Mesenchymal stem cell (in vitro differentiated cells and primary cell): Measurements from ENCODE around the gene PRPS1L1.

Experiments used
- DNase-seq: peaks from one replicate; pipeline ENCODE4 v3.0.0-alpha.2; 2013
- H2AFZ ChIP-seq: one replicate; pipeline ENCODE4 v1.6.1; 2013; ENCODE audit warnings: low read depth, mild to moderate bottlenecking, control low read depth, inconsistent platforms, low read length, moderate library complexity
- H2AK5ac ChIP-seq: 2 replicates; pipeline ENCODE4 v1.6.1; 2013; ENCODE audit warnings: low read length, moderate library complexity, mild to moderate bottlenecking, inconsistent platforms; ENCODE audit not compliant: severe bottlenecking
- H2BK120ac ChIP-seq: one replicate; pipeline ENCODE4 v1.6.1; 2013; ENCODE audit warnings: low read depth, mild to moderate bottlenecking, inconsistent platforms, low read length, moderate library complexity
- H2BK12ac ChIP-seq, 2 experiments: one replicate each; pipeline ENCODE4 v1.6.1; 2013; ENCODE audit warnings: inconsistent platforms in 2 of 2, low read length in 2 of 2, mild to moderate bottlenecking in 2 of 2, moderate library complexity in 2 of 2, control low read depth in 1 of 2
- H2BK15ac ChIP-seq: one replicate; pipeline ENCODE4 v1.6.1; 2013; ENCODE audit warnings: mild to moderate bottlenecking, low read depth, inconsistent platforms; ENCODE audit not compliant: poor library complexity, severe bottlenecking
- H2BK5ac ChIP-seq: 2 replicates; pipeline ENCODE4 v1.6.1; 2013; ENCODE audit warnings: low read depth, mild to moderate bottlenecking, low read length, control low read depth, inconsistent platforms; ENCODE audit not compliant: poor library complexity, severe bottlenecking
- H3K14ac ChIP-seq, 2 experiments: one replicate each; pipeline ENCODE4 v1.6.1; 2013; ENCODE audit warnings: inconsistent platforms in 2 of 2, low read length in 2 of 2, control low read depth in 1 of 2, mild to moderate bottlenecking in 1 of 2, moderate library complexity in 1 of 2
- H3K18ac ChIP-seq, 2 experiments: one replicate each; pipeline ENCODE4 v1.6.1; 2013; ENCODE audit warnings: inconsistent platforms in 2 of 2, low read length in 2 of 2, control low read depth in 1 of 2, low read depth in 1 of 2, mild to moderate bottlenecking in 1 of 2
- H3K23ac ChIP-seq, 2 experiments: one replicate each; pipeline ENCODE4 v1.6.1; 2013; ENCODE audit warnings: inconsistent platforms in 2 of 2, low read length in 2 of 2, mild to moderate bottlenecking in 2 of 2, moderate library complexity in 2 of 2, control low read depth in 1 of 2
- H3K27ac ChIP-seq: 2 replicates; pipeline ENCODE4 v1.5.1; 2013; ENCODE audit warnings: mild to moderate bottlenecking, moderate library complexity, low read length, control low read depth, inconsistent platforms; ENCODE audit not compliant: poor library complexity, severe bottlenecking
- H3K27me3 ChIP-seq, 2 experiments: 2 replicates each; pipeline versions ENCODE4 v1.6.1 to v1.7.0; 2013; ENCODE audit warnings: low read length in 2 of 2, mild to moderate bottlenecking in 2 of 2, moderate library complexity in 2 of 2, control low read depth in 1 of 2, inconsistent platforms in 1 of 2; ENCODE audit not compliant: control insufficient read depth in 1 of 2, insufficient read depth in 1 of 2
- H3K36me3 ChIP-seq, 2 experiments: 2 replicates each; pipeline versions ENCODE4 v1.6.1 to v1.7.0; 2013; ENCODE audit warnings: low read length in 2 of 2, control low read depth in 1 of 2, inconsistent platforms in 1 of 2, low read depth in 1 of 2, mild to moderate bottlenecking in 1 of 2; ENCODE audit not compliant: insufficient read depth in 2 of 2, control insufficient read depth in 1 of 2
- H3K4ac ChIP-seq, 2 experiments: one replicate each; pipeline ENCODE4 v1.6.1; 2013; ENCODE audit warnings: inconsistent platforms in 2 of 2, low read length in 2 of 2, mild to moderate bottlenecking in 2 of 2, moderate library complexity in 2 of 2, control low read depth in 1 of 2, low read depth in 1 of 2
- H3K4me1 ChIP-seq: 2 replicates; pipeline ENCODE4 v1.6.1; 2013; ENCODE audit warnings: low read depth, low read length, control low read depth; ENCODE audit not compliant: control insufficient read depth, insufficient read depth
- H3K4me2 ChIP-seq: 2 replicates; pipeline ENCODE4 v1.6.1; 2013; ENCODE audit warnings: low read length, mild to moderate bottlenecking, inconsistent platforms; ENCODE audit not compliant: poor library complexity, severe bottlenecking
- H3K4me3 ChIP-seq, 2 experiments: 2 replicates each; pipeline versions ENCODE4 v1.5.1 to v1.7.0; 2013; ENCODE audit warnings: low read length in 2 of 2, mild to moderate bottlenecking in 2 of 2, control low read depth in 1 of 2, low read depth in 1 of 2; ENCODE audit not compliant: insufficient read depth in 1 of 2
- H3K79me1 ChIP-seq: replicated peaks from 2 replicates; pipeline ENCODE4 v1.6.1; 2013; ENCODE audit warnings: mild to moderate bottlenecking, control low read depth, low read length, inconsistent platforms; ENCODE audit not compliant: poor library complexity, severe bottlenecking
- H3K9ac ChIP-seq: 2 replicates; pipeline ENCODE4 v1.7.0; 2013; ENCODE audit warnings: mild to moderate bottlenecking, low read length, moderate library complexity
- H3K9me3 ChIP-seq: 2 replicates; pipeline ENCODE4 v1.7.0; 2013; ENCODE audit warnings: mild to moderate bottlenecking, low read length; ENCODE audit not compliant: control insufficient read depth
- H4K8ac ChIP-seq: one replicate; pipeline ENCODE4 v1.6.1; 2013; ENCODE audit warnings: inconsistent platforms, mild to moderate bottlenecking, low read length, moderate library complexity
- H4K91ac ChIP-seq: one replicate; pipeline ENCODE4 v1.6.1; 2013; ENCODE audit warnings: mild to moderate bottlenecking, low read length, inconsistent platforms
- WGBS: methylation state at CpG from one replicate; pipeline ENCODE4 v1.1.7; 2013; ENCODE audit warnings: mixed read lengths; 5-methylcytosine and 5-hydroxymethylcytosine counted together

Gene PRPS1L1

GRCh38 chr7:17998692-17999091 lies 29.0 kb downstream of the PRPS1L1 start:
- no peak overlapping the region for H3K9ac ChIP-seq
- H3K23ac ChIP-seq = no peak overlapping the region
- no peak overlapping the region for H2BK5ac ChIP-seq
- H3K27ac ChIP-seq = no peak overlapping the region
- no peak overlapping the region for H3K4me3 ChIP-seq
- H3K4me2 ChIP-seq = no peak overlapping the region
- H3K79me1 ChIP-seq = no peaks in the 10 kb centered on the region
- H2BK120ac ChIP-seq = no peak overlapping the region
- H3K9me3 ChIP-seq = peaks cover 3% of the 10 kb centered on the region
- H3K4me1 ChIP-seq = no peaks in the 10 kb centered on the region
- H3K36me3 ChIP-seq = no peaks in the 10 kb centered on the region
- H2BK15ac ChIP-seq = no peak overlapping the region
- no peak overlapping the region for H3K18ac ChIP-seq
- H3K27me3 ChIP-seq = no peaks in the 10 kb centered on the region
- no peak overlapping the region for H2BK12ac ChIP-seq
- DNase-seq = no peak
- no peak overlapping the region for H3K14ac ChIP-seq
- H3K4ac ChIP-seq = no peak overlapping the region
- 96% methylated on average over 2 of the region's 2 CpGs for WGBS
- no peak overlapping the region for H2AFZ ChIP-seq
- H4K91ac ChIP-seq = no peak overlapping the region
- H2AK5ac ChIP-seq = no peak overlapping the region
- no peak overlapping the region for H4K8ac ChIP-seq

- Histone ChIP-seq H2BK15ac (no peak overlapping the region), H3K14ac (no peak overlapping the region), H3K23ac (no peak overlapping the region), H3K4me3 (no peak overlapping the region), H3K79me1 (no peaks in the 10 kb centered on the region), H3K9me3 (peaks cover 3% of the 10 kb centered on the region), H2AK5ac (no peak overlapping the region), H3K4me2 (no peak overlapping the region), H3K36me3 (no peaks in the 10 kb centered on the region), H2BK12ac (no peak overlapping the region), H3K4me1 (no peaks in the 10 kb centered on the region), H3K4ac (no peak overlapping the region), H2BK120ac (no peak overlapping the region), H3K27ac (no peak overlapping the region), H2AFZ (no peak overlapping the region), H3K9ac (no peak overlapping the region), H3K18ac (no peak overlapping the region), H4K91ac (no peak overlapping the region), H2BK5ac (no peak overlapping the region), H3K27me3 (no peaks in the 10 kb centered on the region), H4K8ac (no peak overlapping the region)
- WGBS = no CpG with 5 or more reads among the region's 1 CpG
- no peak for DNase-seq
Observed at GRCh38 chr7:17996442-17997223, 31.0 kb downstream of the PRPS1L1 start.

GRCh38 chr7:17996040-17996439 lies 31.6 kb downstream of the PRPS1L1 start:
- no peak overlapping the region for H4K91ac ChIP-seq
- H2BK120ac ChIP-seq = no peak overlapping the region
- no peak overlapping the region for H3K23ac ChIP-seq
- no peak overlapping the region for H2BK5ac ChIP-seq
- H2AFZ ChIP-seq = no peak overlapping the region
- no peak overlapping the region for H2AK5ac ChIP-seq
- no peak overlapping the region for H3K4me3 ChIP-seq
- H3K4me2 ChIP-seq = no peak overlapping the region
- no peak for DNase-seq
- H3K79me1 ChIP-seq = no peaks in the 10 kb centered on the region
- H3K27me3 ChIP-seq = no peaks in the 10 kb centered on the region
- H3K9ac ChIP-seq = no peak overlapping the region
- H3K36me3 ChIP-seq = no peaks in the 10 kb centered on the region
- no peak overlapping the region for H3K18ac ChIP-seq
- H3K14ac ChIP-seq = no peak overlapping the region
- no peak overlapping the region for H3K27ac ChIP-seq
- H3K9me3 ChIP-seq = peaks cover 3% of the 10 kb centered on the region
- 100% methylated on average over 1 of the region's 2 CpGs for WGBS
- no peak overlapping the region for H2BK12ac ChIP-seq
- no peak overlapping the region for H2BK15ac ChIP-seq
- no peak overlapping the region for H3K4ac ChIP-seq
- H3K4me1 ChIP-seq = no peaks in the 10 kb centered on the region
- no peak overlapping the region for H4K8ac ChIP-seq

GRCh38 chr7:17994079-17994850 lies 33.4 kb downstream of the PRPS1L1 start:
- no peaks in the 10 kb centered on the region for H3K79me1 ChIP-seq
- H3K4me3 ChIP-seq = no peak overlapping the region
- H3K14ac ChIP-seq = no peak overlapping the region
- H3K36me3 ChIP-seq = no peaks in the 10 kb centered on the region
- no peak overlapping the region for H2BK15ac ChIP-seq
- DNase-seq = no peak
- H3K4me2 ChIP-seq = no peak overlapping the region
- H3K27me3 ChIP-seq = no peaks in the 10 kb centered on the region
- H3K27ac ChIP-seq = no peak overlapping the region
- peaks cover 3% of the 10 kb centered on the region for H3K9me3 ChIP-seq
- no peak overlapping the region for H4K91ac ChIP-seq
- no peak overlapping the region for H2AK5ac ChIP-seq
- H3K18ac ChIP-seq = no peak overlapping the region
- H2BK5ac ChIP-seq = no peak overlapping the region
- H3K4me1 ChIP-seq = no peaks in the 10 kb centered on the region
- H2AFZ ChIP-seq = no peak overlapping the region
- H3K23ac ChIP-seq = no peak overlapping the region
- no peak overlapping the region for H3K9ac ChIP-seq
- no peak overlapping the region for H3K4ac ChIP-seq
- no peak overlapping the region for H2BK12ac ChIP-seq
- no peak overlapping the region for H2BK120ac ChIP-seq
- H4K8ac ChIP-seq = no peak overlapping the region
- WGBS = no CpG with 5 or more reads among the region's 5 CpGs
